Aorta (tissue), 5 donors: Measurements from ENCODE around the gene SPP1. TPM values are rescaled to one million over a fixed set of nuclear protein-coding genes. Genes with fewer than 3 reads are reported as not detected.
"Not testable (repeated sequence)": the region's sequence is repeated elsewhere in the genome, so short reads cannot be mapped to it uniquely, and the experiment has no call there.

Experiments
- ATAC-seq: fragments of 200-7000 bp; cut with Tn5 transposase; one replicate; pipeline ENCODE4 v1.9.1; 2022; ENCODE audit warnings: moderate library complexity; ENCODE audit not compliant: low FRiP score
- DNase-seq, 2 donors: peaks; one replicate each; pipeline ENCODE4 v3.0.0-alpha.2; 2020
- H3K27ac ChIP-seq, 2 donors: one replicate each; pipeline ENCODE4 v1.5.1; 2013; ENCODE audit warnings: low read length in 2 of 2, mild to moderate bottlenecking in 2 of 2, moderate library complexity in 2 of 2, control low read depth in 1 of 2, inconsistent platforms in 1 of 2, low read depth in 1 of 2
- H3K27me3 ChIP-seq, 2 donors: one replicate each; pipeline ENCODE4 v1.6.1; 2013; ENCODE audit warnings: control low read depth in 1 of 2, low read length in 1 of 2, mild to moderate bottlenecking in 1 of 2, moderate library complexity in 1 of 2; ENCODE audit not compliant: insufficient read depth in 2 of 2, control insufficient read depth in 1 of 2
- H3K36me3 ChIP-seq, 2 donors: one replicate each; pipeline ENCODE4 v1.6.1; 2013; ENCODE audit warnings: control low read depth in 1 of 2, low read length in 1 of 2, mild to moderate bottlenecking in 1 of 2; ENCODE audit not compliant: insufficient read depth in 2 of 2, control insufficient read depth in 1 of 2
- H3K4me1 ChIP-seq, 2 donors: one replicate each; pipeline ENCODE4 v1.6.1; 2013; ENCODE audit warnings: low read length in 2 of 2, control low read depth in 1 of 2, mild to moderate bottlenecking in 1 of 2, moderate library complexity in 1 of 2; ENCODE audit not compliant: insufficient read depth in 2 of 2, control insufficient read depth in 1 of 2
- H3K4me3 ChIP-seq, 2 donors: one replicate each; pipeline ENCODE4 v1.5.1; 2013; ENCODE audit warnings: low read length in 2 of 2, control low read depth in 1 of 2, mild to moderate bottlenecking in 1 of 2
- H3K9me3 ChIP-seq: one replicate; pipeline ENCODE4 v1.6.1; 2013; ENCODE audit warnings: mild to moderate bottlenecking, low read length; ENCODE audit not compliant: control insufficient read depth
- WGBS, 2 donors: extraction: QIAGEN DNeasy Blood & Tissue Kit; methylation state at CpG; one replicate each; pipeline ENCODE4 v1.1.7; 2013; 5-methylcytosine and 5-hydroxymethylcytosine counted together
- intact Hi-C, 2 donors: fragments of 100-400 bp; cut with DNase I; formaldehyde crosslinking; loops; one replicate each; pipeline versions ENCODE4 v1.14.2 to v1.15.0; 2022
- polyA plus RNA-seq, 2 donors: library from polyadenylated mRNA; stranded (reverse); fragments of 200-250 nt; gene quantifications; one replicate each; pipeline ENCODE4 v1.2.3, GENCODE V29; 2013
- total RNA-seq, 2 donors: library from RNA; stranded (reverse); fragmentation: NEBNext Ultra II Directional; extraction: Animal tissue kit (Norgen Biotek cat#: 25700); gene quantifications; one replicate each; pipeline ENCODE4 v1.2.1, GENCODE V29; 2021
- donor health status: healthy with polysubstance abuse.
- donor health status: Bipolar disorder and iron deficiency.
- donor health status: DM: no; HTN: no; CAD: no.
- donor health status: DM: no; HTN: no; CAD: no.
- donor health status: DM: yes; HTN: yes; CAD: no.

The SPP1 gene
- total and polyA plus RNA-seq, 4 donors, result 3.7 to 199 (median 135) TPM

- Histone ChIP-seq H3K27ac (peak overlapping the region; percentile 39 to 79), H3K4me1 (peaks cover 4 to 8% of the 10 kb centered on the region in 2 donors), H3K4me3 (no peak overlapping the region), H3K36me3 (no peaks in the 10 kb centered on the region), H3K27me3 (no peaks in the 10 kb centered on the region), H3K9me3 (no peaks in the 10 kb centered on the region)
- intact Hi-C loops, result loop anchor here in 1 of 2 donors (10.0 kb wide), 1 partner anchor 490 kb away; the partner anchor contains the start of gene SPARCL1
- no peak for ATAC-seq
- 15 to 29% methylated on average over 3 of the region's 3 CpGs for WGBS, 2 donors
- DNase-seq, result no peak
Measured at GRCh38 chr4:88014386-88014905, 38.9 kb downstream of the SPP1 start.

GRCh38 chr4:88015659-88016295 is 40.3 kb downstream of the SPP1 start:
- H3K36me3 ChIP-seq, result no peaks in the 10 kb centered on the region
- no peaks in the 10 kb centered on the region for H3K27me3 ChIP-seq
- intact Hi-C loops, result loop anchor here in 1 of 2 donors (10.0 kb wide), 1 partner anchor 491 kb away; the partner anchor contains the start of gene SPARCL1
- no peak overlapping the region for H3K4me3 ChIP-seq
- DNase-seq (no peak), ATAC-seq (no peak)
- H3K9me3 ChIP-seq, result no peaks in the 10 kb centered on the region
- peaks cover 4 to 11% of the 10 kb centered on the region in 2 donors for H3K4me1 ChIP-seq
- peak overlapping the region; percentile 79 to 96 for H3K27ac ChIP-seq
- 26 to 29% methylated on average over 10 of the region's 10 CpGs for WGBS, 2 donors

GRCh38 chr4:88017516-88018297 is 42.2 kb downstream of the SPP1 start:
- Histone ChIP-seq H3K36me3 (peaks cover 0 to 2% of the 10 kb centered on the region in 2 donors), H3K4me1 (peaks cover 4 to 12% of the 10 kb centered on the region in 2 donors), H3K4me3 (no peak overlapping the region), H3K27me3 (no peaks in the 10 kb centered on the region), H3K27ac (peak overlapping the region; percentile 79 to 99), H3K9me3 (no peaks in the 10 kb centered on the region)
- ATAC-seq (peak; percentile 93), DNase-seq (no peak)
- intact Hi-C loops, result loop anchor here in 1 of 2 donors (10.0 kb wide), 1 partner anchor 493 kb away; the partner anchor contains the start of gene SPARCL1
- WGBS, 2 donors, result 12 to 16% methylated on average over 7 of the region's 7 CpGs

- Histone ChIP-seq H3K36me3 (peaks cover 0 to 2% of the 10 kb centered on the region in 2 donors), H3K4me3 (peak overlapping the region in 1 of 2 donors; percentile 45), H3K4me1 (peaks cover 4 to 12% of the 10 kb centered on the region in 2 donors), H3K9me3 (no peaks in the 10 kb centered on the region), H3K27ac (peak overlapping the region; percentile 95 to 98), H3K27me3 (no peaks in the 10 kb centered on the region)
- DNase-seq, result peak in 1 of 2 donors; percentile 79
- intact Hi-C loops, result loop anchor here in 1 of 2 donors (10.0 kb wide), 1 partner anchor 494 kb away; the partner anchor contains the start of gene SPARCL1
- peak; percentile 87 for ATAC-seq
- 5 to 7% methylated on average over 5 of the region's 5 CpGs for WGBS, 2 donors
Measured at GRCh38 chr4:88018466-88018865, 43.0 kb downstream of the SPP1 start.

GRCh38 chr4:88021824-88022223 is 46.3 kb downstream of the SPP1 start:
- ATAC-seq (peak; percentile 35), DNase-seq (no peak)
- intact Hi-C loops, result no loop called here
- H3K27ac ChIP-seq, result peak overlapping the region in 1 of 2 donors; percentile 55
- peaks cover 1 to 2% of the 10 kb centered on the region in 2 donors for H3K36me3 ChIP-seq
- no peaks in the 10 kb centered on the region for H3K9me3 ChIP-seq
- no peaks in the 10 kb centered on the region for H3K27me3 ChIP-seq
- no peak overlapping the region for H3K4me3 ChIP-seq
- H3K4me1 ChIP-seq, result peaks cover 2 to 4% of the 10 kb centered on the region in 2 donors

- Histone ChIP-seq H3K27me3 (no peaks in the 10 kb centered on the region), H3K4me3 (no peak overlapping the region), H3K27ac (peak overlapping the region in 1 of 2 donors; percentile 55), H3K36me3 (peaks cover 1 to 2% of the 10 kb centered on the region in 2 donors), H3K9me3 (no peaks in the 10 kb centered on the region), H3K4me1 (peaks cover 0 to 3% of the 10 kb centered on the region in 2 donors)
- intact Hi-C loops, result no loop called here
- no peak for ATAC-seq
- no peak for DNase-seq
Measured at GRCh38 chr4:88022289-88022688, 46.8 kb downstream of the SPP1 start.

- ATAC-seq, DNase-seq, H3K27ac ChIP-seq, H3K36me3 ChIP-seq, intact Hi-C loops, H3K4me1 ChIP-seq, H3K9me3 ChIP-seq, H3K4me3 ChIP-seq, H3K27me3 ChIP-seq: not testable (repeated sequence)
- 98 to 99% methylated on average over 6 of the region's 6 CpGs for WGBS, 2 donors
Measured at GRCh38 chr4:88025868-88026661, 50.6 kb downstream of the SPP1 start.
